ENCODE results near the gene ADGRF3. TPM values are rescaled to one million over a fixed set of nuclear protein-coding genes. Genes with fewer than 3 reads are reported as not detected.
"Not testable (repeated sequence)": the region's sequence is repeated elsewhere in the genome, so short reads cannot be mapped to it uniquely, and the experiment has no call there.

The ADGRF3 gene
- total and polyA plus RNA-seq, 2 of the 13 experiments (the other 11 are each of a cell fraction or from before 2014, with no cell fraction given): 0.40 to 1.5 TPM

DNA sequence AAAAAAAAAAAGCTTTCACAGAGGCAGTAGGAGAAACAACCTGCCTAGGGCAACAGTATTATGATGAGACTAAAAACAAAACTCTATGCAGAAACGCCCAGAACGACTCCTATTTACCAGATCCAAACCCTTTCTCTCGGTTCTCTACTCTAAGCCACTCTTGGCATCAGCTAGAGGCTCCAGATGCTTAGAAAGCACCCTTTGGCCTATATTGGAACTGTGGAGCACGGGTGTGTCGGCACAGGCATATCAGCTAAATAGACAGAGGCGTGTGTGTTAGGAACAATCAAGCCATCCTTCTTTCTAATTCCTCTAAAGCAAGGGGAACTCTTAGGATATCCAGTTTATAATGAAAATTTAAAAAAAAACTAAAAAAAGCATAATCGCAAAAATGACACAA lies 41.5 kb downstream of the ADGRF3 start:
- not testable (repeated sequence) for BruUV-seq (replicated peaks)

DNA sequence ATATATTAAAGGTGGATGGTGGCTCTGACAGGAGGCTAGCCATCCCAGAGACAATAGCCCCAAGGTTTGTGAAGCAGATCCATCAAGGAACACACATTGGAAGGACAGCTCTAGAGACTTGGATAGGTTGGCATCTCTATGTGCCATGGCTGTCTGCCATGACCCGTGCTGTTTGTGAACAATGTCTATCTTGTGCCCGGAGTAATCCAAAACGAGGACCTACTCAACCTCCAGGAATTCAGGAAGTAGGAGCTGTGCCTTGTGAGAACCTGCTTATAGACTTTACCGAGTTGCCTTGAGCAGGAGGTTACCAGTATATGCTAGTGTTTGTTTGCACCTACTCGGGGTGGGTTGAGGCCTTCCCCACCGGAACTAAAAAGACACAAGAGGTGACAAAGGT lies 43.7 kb downstream of the ADGRF3 start:
- H3K79me2 ChIP-seq (ENCODE audit: insufficient read depth, low read length): no peaks in the 10 kb centered on the region
- FAIRE-seq (no peak), ATAC-seq (no peak), DNase-seq (ENCODE audit: low spot score) (no peak)
- WGBS (ENCODE audit: low lambda C conversion rate): 28% methylated on average over 6 of the region's 6 CpGs
- H3K27ac ChIP-seq (ENCODE audit: extremely low read length, insufficient read depth, low read length): no peak overlapping the region
- intact Hi-C loops (cut with micrococcal nuclease; ENCODE audit: unreplicated experiment): no loop called here
- H3K4me2 ChIP-seq (ENCODE audit: low read depth, low read length): no peak overlapping the region
- no peaks in the 10 kb centered on the region for H4K20me1 ChIP-seq (ENCODE audit: insufficient read depth, low read length)
- POLR2A ChIA-PET: no interaction called here
- no TSS peak for BruUV-seq (replicated peaks)
- no peak overlapping the region for H2AFZ ChIP-seq (ENCODE audit: low read length)
- CTCF ChIA-PET (ENCODE audit: low intra/inter-chr PET ratio, low total read pairs): no interaction called here
- H3K9ac ChIP-seq (ENCODE audit: insufficient read depth, low read depth, low read length): no peak overlapping the region
- in situ Hi-C loops (cut with HindIII; ENCODE audit: extremely low pct_ligation_motif_present, low pct_unique_long_range_greater_than_20kb): no loop called here
- peaks cover 19% of the 10 kb centered on the region for H3K4me1 ChIP-seq (ENCODE audit: insufficient read depth, low read length)
- H3K36me3 ChIP-seq (replicated peaks in 1 of 2; ENCODE audit: control insufficient read depth in 1 of 2, insufficient read depth in 2 of 2, low read length in 2 of 2): no peaks in the 10 kb centered on the region
- no peaks in the 10 kb centered on the region for H3K9me3 ChIP-seq (ENCODE audit: low read length)
- peaks cover 2 to 38% of the 10 kb centered on the region in 2 experiments; a peak in 4 of 5 replicates for H3K27me3 ChIP-seq (ENCODE audit: control insufficient read depth in 1 of 2, insufficient read depth in 2 of 2, low read length in 2 of 2)
- no peak overlapping the region for H3K4me3 ChIP-seq (replicated peaks in 1 of 3; ENCODE audit: insufficient read depth in 1 of 3, low read depth in 2 of 3, low read length in 3 of 3)
- TF ChIP-seq ZNF260 (CRISPR knock-in tag; IDR thresholded peaks at IDR 0.05; ENCODE audit: borderline replicate concordance, low read depth): no peak
- TF ChIP-seq WIZ (CRISPR knock-in tag; IDR thresholded peaks at IDR 0.05): no peak
- no peak for TF ChIP-seq YEATS4 (CRISPR knock-in tag; IDR thresholded peaks at IDR 0.05; ENCODE audit: borderline replicate concordance)
- TF ChIP-seq SIN3B (IDR thresholded peaks at IDR 0.05; ENCODE audit: low read length): no peak
- no peak for TF ChIP-seq SETDB1 (CRISPR knock-in tag; IDR thresholded peaks at IDR 0.05; ENCODE audit: borderline replicate concordance)
- TF ChIP-seq HMG20A (CRISPR knock-in tag; IDR thresholded peaks at IDR 0.05; ENCODE audit: borderline replicate concordance): no peak
- no peak for TF ChIP-seq CEBPB (IDR thresholded peaks at IDR 0.05; ENCODE audit: borderline replicate concordance, low read depth, low read length)
- no peak for TF ChIP-seq HOXD1 (CRISPR knock-in tag; IDR thresholded peaks at IDR 0.05)
- TF ChIP-seq, protein P1, sequence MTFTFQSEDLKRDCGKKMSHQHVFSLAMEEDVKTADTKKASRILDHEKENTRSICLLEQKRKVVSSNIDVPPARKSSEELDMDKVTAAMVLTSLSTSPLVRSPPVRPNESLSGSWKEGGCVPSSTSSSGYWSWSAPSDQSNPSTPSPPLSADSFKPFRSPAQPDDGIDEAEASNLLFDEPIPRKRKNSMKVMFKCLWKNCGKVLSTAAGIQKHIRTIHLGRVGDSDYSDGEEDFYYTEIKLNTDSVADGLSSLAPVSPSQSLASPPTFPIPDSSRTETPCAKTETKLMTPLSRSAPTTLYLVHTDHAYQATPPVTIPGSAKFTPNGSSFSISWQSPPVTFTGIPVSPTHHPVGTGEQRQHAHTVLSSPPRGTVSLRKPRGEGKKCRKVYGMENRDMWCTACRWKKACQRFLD (CRISPR knock-in tag; IDR thresholded peaks at IDR 0.05; ENCODE audit: borderline replicate concordance): no peak
- no peak for TF ChIP-seq ZFP90 (CRISPR knock-in tag; IDR thresholded peaks at IDR 0.05; ENCODE audit: borderline replicate concordance)
- TF ChIP-seq ZNF746 (CRISPR knock-in tag; IDR thresholded peaks at IDR 0.05): no peak
- no peak for TF ChIP-seq TOE1 (CRISPR knock-in tag; IDR thresholded peaks at IDR 0.05)
- TF ChIP-seq ZBTB7B (CRISPR knock-in tag; IDR thresholded peaks at IDR 0.05): no peak
- TF ChIP-seq CEBPG (CRISPR knock-in tag; IDR thresholded peaks at IDR 0.05): no peak
- TF ChIP-seq TARDBP (CRISPR knock-in tag; IDR thresholded peaks at IDR 0.05): no peak

More for the DNA sequence above, 41.5 kb downstream of the ADGRF3 start:
- H3K36me3 ChIP-seq (replicated peaks in 1 of 2; ENCODE audit: control insufficient read depth in 1 of 2, insufficient read depth in 2 of 2, low read length in 2 of 2); DNase-seq (ENCODE audit: low spot score); H2AFZ ChIP-seq (ENCODE audit: low read length); H3K9me3 ChIP-seq (ENCODE audit: low read length); POLR2A ChIA-PET; FAIRE-seq; intact Hi-C loops (cut with micrococcal nuclease; ENCODE audit: unreplicated experiment); H3K4me2 ChIP-seq (ENCODE audit: low read depth, low read length); H3K9ac ChIP-seq (ENCODE audit: insufficient read depth, low read depth, low read length); CTCF ChIA-PET (ENCODE audit: low intra/inter-chr PET ratio, low total read pairs); in situ Hi-C loops (cut with HindIII; ENCODE audit: extremely low pct_ligation_motif_present, low pct_unique_long_range_greater_than_20kb); H3K4me3 ChIP-seq (replicated peaks in 1 of 3; ENCODE audit: insufficient read depth in 1 of 3, low read depth in 2 of 3, low read length in 3 of 3); H3K27ac ChIP-seq (ENCODE audit: extremely low read length, insufficient read depth, low read length); H4K20me1 ChIP-seq (ENCODE audit: insufficient read depth, low read length); ATAC-seq; H3K4me1 ChIP-seq (ENCODE audit: insufficient read depth, low read length); H3K79me2 ChIP-seq (ENCODE audit: insufficient read depth, low read length): not testable (repeated sequence)
- WGBS (ENCODE audit: low lambda C conversion rate): 17% methylated on average over 7 of the region's 7 CpGs
- H3K27me3 ChIP-seq (ENCODE audit: control insufficient read depth in 1 of 2, insufficient read depth in 2 of 2, low read length in 2 of 2): peaks cover 4 to 29% of the 10 kb centered on the region in 2 experiments; a peak in 4 of 5 replicates
